Kidney (tissue), 14 donors: ENCODE measurements around the gene RGS3. TPM values are rescaled to one million over a fixed set of nuclear protein-coding genes. Genes with fewer than 3 reads are reported as not detected.

Source experiments
- DNase-seq, 5 donors: peaks; one replicate each; pipeline ENCODE4 v3.0.0-alpha.2; 2013 to 2020
- FAIRE-seq: peaks from 2 replicates; lab custom pipeline; 2012; peaks lifted over from hg19 to GRCh38; lab: Jason Lieb, UNC
- H3K27ac ChIP-seq, 2 donors: one replicate each; pipeline ENCODE4 v1.7.0; 2013; ENCODE audit warnings: low read depth in 2 of 2, low read length in 2 of 2, inconsistent platforms in 1 of 2
- H3K27me3 ChIP-seq: one replicate; pipeline ENCODE4 v1.7.1; 2013; ENCODE audit warnings: low read length, inconsistent platforms; ENCODE audit not compliant: control insufficient read depth, insufficient read depth
- H3K36me3 ChIP-seq, 3 donors: one replicate each; pipeline versions ENCODE4 v1.7.0 to v1.7.1; 2013; ENCODE audit warnings: low read length in 3 of 3, control low read depth in 1 of 3, inconsistent platforms in 1 of 3; ENCODE audit not compliant: insufficient read depth in 3 of 3, control insufficient read depth in 2 of 3
- H3K4me1 ChIP-seq, 3 donors: one replicate each; pipeline versions ENCODE4 v1.7.0 to v1.7.1; 2013; ENCODE audit warnings: low read length in 3 of 3, inconsistent platforms in 1 of 3, low read depth in 1 of 3; ENCODE audit not compliant: control insufficient read depth in 2 of 3, insufficient read depth in 2 of 3
- H3K4me3 ChIP-seq, 3 donors: one replicate each; pipeline versions ENCODE4 v1.7.0 to v1.8.1; 2013; ENCODE audit warnings: low read length in 3 of 3, control low read depth in 1 of 3, inconsistent platforms in 1 of 3
- H3K9ac ChIP-seq, 3 donors: one replicate each; pipeline versions ENCODE4 v1.7.0 to v1.7.1; 2013; ENCODE audit warnings: low read length in 3 of 3, control low read depth in 1 of 3, inconsistent platforms in 1 of 3
- H3K9me3 ChIP-seq, 3 donors: one replicate each; pipeline versions ENCODE4 v1.7.0 to v1.7.1; 2013; ENCODE audit warnings: low read length in 3 of 3, control low read depth in 1 of 3, inconsistent platforms in 1 of 3; ENCODE audit not compliant: control insufficient read depth in 2 of 3, insufficient read depth in 1 of 3
- CTCF ChIP-seq: IDR thresholded peaks from 3 replicates; pipeline ENCODE4 v1.5.1; 2012; ENCODE audit warnings: mild to moderate bottlenecking, moderate library complexity, borderline replicate concordance; ENCODE audit not compliant: insufficient read depth; ENCODE audit errors: extremely low read depth
- intact Hi-C: fragments of 100-400 bp; cut with DNase I; formaldehyde crosslinking; loops from one replicate; pipeline ENCODE4 v1.11.1; 2022
- polyA plus RNA-seq: library from polyadenylated mRNA; stranded (reverse); fragments of 350-450 nt; fragmentation: Illumina TruSeq; extraction: RNeasy Lipid Tissue Mini Kit (QIAGEN cat#74804); gene quantifications from one replicate; pipeline ENCODE4 v1.2.3, GENCODE V29; 2014; ENCODE audit warnings: low read depth, low replicate concordance; ENCODE audit not compliant: insufficient read depth
- total RNA-seq: library from RNA; stranded (reverse); fragmentation: NEBNext Ultra II Directional; extraction: Animal tissue kit (Norgen Biotek cat#: 25700); gene quantifications from one replicate; pipeline ENCODE4 v1.2.1, GENCODE V29; 2021
- donor health status: control.
- donor health status: control.
- donor health status: control.
- donor health status: control.
- donor health status: control.
- donor health status: DM: yes; HTN: yes; CAD: no.
- donor health status: Normal renal cell carcinoma (clear cell type).

Gene RGS3
- total and polyA plus RNA-seq, 2 donors from 2014 or later: 114 to 137 TPM

DNA sequence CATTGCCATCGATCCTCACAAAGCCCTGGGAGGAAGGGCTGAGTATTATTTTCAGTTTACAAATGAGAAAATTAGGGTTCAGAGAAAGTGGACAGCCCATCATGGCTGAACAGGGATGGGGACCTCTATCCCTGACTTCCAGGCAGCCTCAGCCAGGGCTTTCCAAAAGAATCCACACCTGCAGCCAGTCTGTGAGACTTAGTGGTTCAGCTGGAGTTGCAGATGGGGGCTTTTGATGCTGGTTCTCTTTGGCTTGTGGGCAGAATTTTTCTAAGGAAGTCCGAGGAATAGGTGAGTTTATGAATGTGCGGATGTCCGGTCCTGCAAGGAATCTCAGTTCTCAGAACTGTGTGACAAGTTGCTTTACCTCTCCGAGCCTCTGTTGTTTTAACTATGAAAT lies 138.1 kb downstream of the RGS3 start:
- peaks cover 0 to 15% (median 7%) of the 10 kb centered on the region in 3 donors for H3K36me3 ChIP-seq
- H3K9ac ChIP-seq: no peak overlapping the region
- peaks cover 0 to 43% (median 22%) of the 10 kb centered on the region in 3 donors for H3K4me1 ChIP-seq
- DNase-seq (peak in 1 of 5 donors; percentile 14), FAIRE-seq (no peak)
- peak overlapping the region; percentile 10 to 39 for H3K27ac ChIP-seq
- no peaks in the 10 kb centered on the region for H3K27me3 ChIP-seq
- no peak for TF ChIP-seq CTCF
- intact Hi-C loops: no loop called here
- no peak overlapping the region for H3K4me3 ChIP-seq
- H3K9me3 ChIP-seq: no peaks in the 10 kb centered on the region

DNA sequence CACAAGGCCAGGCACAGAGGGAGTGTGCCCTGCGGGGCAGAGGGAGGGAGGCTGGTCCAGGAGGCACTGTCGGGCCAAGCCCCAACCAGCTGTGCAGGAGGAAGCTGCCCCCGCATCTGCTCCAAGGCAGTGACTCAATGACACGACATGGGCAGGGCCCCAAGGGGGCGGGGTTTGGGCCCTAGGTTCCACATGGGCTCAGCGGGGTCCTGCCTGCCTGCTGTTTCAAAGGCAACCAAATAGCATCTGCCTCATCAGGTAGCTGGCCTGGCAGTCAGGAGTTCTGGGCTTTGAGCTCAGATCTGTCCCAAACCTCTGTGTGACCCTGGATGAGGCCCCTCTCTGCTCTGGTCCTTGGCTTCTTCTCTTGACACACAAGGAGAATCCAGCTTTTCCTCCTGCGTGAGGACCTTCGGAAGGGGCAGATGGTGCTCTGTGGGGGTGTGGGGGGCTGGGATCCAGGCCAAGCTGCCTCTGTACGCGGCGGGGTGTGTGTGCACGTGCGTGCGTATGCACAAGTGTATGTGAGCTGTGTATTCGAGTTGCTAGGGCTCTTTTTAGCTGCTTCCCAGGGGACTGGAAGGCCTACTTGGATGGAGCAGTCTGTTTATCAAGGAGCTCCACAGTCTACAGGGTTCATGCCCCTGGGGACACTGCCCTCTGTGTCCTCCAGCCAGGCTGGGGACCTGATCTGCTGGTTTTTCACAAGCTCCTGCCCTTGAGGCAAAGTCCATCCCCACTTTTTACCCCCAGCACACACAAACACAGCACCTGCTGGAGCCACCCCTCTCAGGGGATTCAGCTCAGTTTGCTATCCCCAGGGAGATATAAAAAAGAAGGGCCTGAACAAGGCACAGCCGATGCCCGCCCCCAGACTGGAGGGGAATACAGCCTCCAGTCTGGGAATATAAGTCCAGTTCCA lies 138.9 kb downstream of the RGS3 start:
- DNase-seq (peak; percentile 68 to 95 (median 83)), FAIRE-seq (no peak)
- peak overlapping the region; percentile 10 to 53 for H3K27ac ChIP-seq
- no peak for TF ChIP-seq CTCF
- H3K27me3 ChIP-seq: no peaks in the 10 kb centered on the region
- H3K9me3 ChIP-seq: no peaks in the 10 kb centered on the region
- H3K9ac ChIP-seq: peak overlapping the region in 1 of 3 donors; percentile 8
- peaks cover 0 to 8% (median 6%) of the 10 kb centered on the region in 3 donors for H3K36me3 ChIP-seq
- no peak overlapping the region for H3K4me3 ChIP-seq
- peaks cover 0 to 36% (median 17%) of the 10 kb centered on the region in 3 donors for H3K4me1 ChIP-seq
- intact Hi-C loops: no loop called here

DNA sequence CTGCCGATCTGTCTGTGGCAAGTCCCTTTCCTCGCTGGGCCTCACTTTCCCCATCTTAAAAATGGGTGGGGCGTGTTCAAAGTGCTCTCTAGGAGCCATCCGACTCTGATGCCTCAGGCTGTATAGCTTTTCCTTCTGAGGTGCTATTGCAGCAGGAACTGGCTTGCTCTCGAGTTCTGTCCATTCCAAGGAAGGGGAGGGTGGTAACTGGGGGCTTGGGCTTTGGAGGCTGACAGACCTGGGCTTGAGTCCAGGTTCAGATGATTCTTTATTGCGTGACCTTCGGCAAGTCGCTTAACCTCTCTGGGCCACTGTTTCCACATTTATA lies 139.5 kb downstream of the RGS3 start:
- no peak for TF ChIP-seq CTCF
- DNase-seq (peak in 1 of 5 donors; percentile 13), FAIRE-seq (no peak)
- Histone ChIP-seq H3K27me3 (no peaks in the 10 kb centered on the region), H3K4me1 (peaks cover 0 to 30% (median 11%) of the 10 kb centered on the region in 3 donors), H3K4me3 (no peak overlapping the region), H3K27ac (no peak overlapping the region), H3K9me3 (no peaks in the 10 kb centered on the region), H3K36me3 (peaks cover 0 to 2% (median 0%) of the 10 kb centered on the region in 3 donors), H3K9ac (peak overlapping the region in 1 of 3 donors; percentile 8)
- intact Hi-C loops: no loop called here
